RWPE1 (cell line): ENCODE data around the gene CA4.
"Not testable (repeated sequence)": the region's sequence is repeated elsewhere in the genome, so short reads cannot be mapped to it uniquely, and the experiment has no call there.

Experiments used
- CTCF ChIA-PET: fragments of 350-600 bp; sonication (Branson Sonifier 250); formaldehyde crosslinking; extraction: SDS; loops from one replicate; lab custom pipeline; 2021; lab: Yijun Ruan, JAX
- POLR2A ChIA-PET: fragments of 400-600 bp; formaldehyde crosslinking; extraction: SDS; loops from one replicate; lab custom pipeline; 2020; ENCODE audit warnings: antibody characterized with exemption; ENCODE audit not compliant: low non-redundant PET; lab: Yijun Ruan, JAX
- DNase-seq: peaks from one replicate; pipeline ENCODE4 v3.0.0; 2012; ENCODE audit warnings: low spot score
- H3K27ac ChIP-seq: fragments of 450-650 bp; 2 replicates; pipeline ENCODE4 v1.5.1; 2017
- CTCF ChIP-seq: fragments of 450-650 bp; conservative IDR thresholded peaks from 2 replicates; pipeline ENCODE4 v1.5.1; 2017; ENCODE audit warnings: low read depth, mild to moderate bottlenecking

CA4 gene

GRCh38 chr17:60108712-60109111 is 41.1 kb upstream of the CA4 start:
- no peak for TF ChIP-seq CTCF
- ChIA-PET POLR2A (no interaction called here), CTCF (no interaction called here)

GRCh38 chr17:60109161-60109560 is 40.6 kb upstream of the CA4 start:
- POLR2A ChIA-PET: no interaction called here
- no peak overlapping the region for H3K27ac ChIP-seq
- no peak for DNase-seq
- TF ChIP-seq CTCF: no peak
- CTCF ChIA-PET: no interaction called here

More at GRCh38 chr17:60108712-60109111, 41.1 kb upstream of the CA4 start:
- no peak overlapping the region for H3K27ac ChIP-seq
- no peak for DNase-seq

- TF ChIP-seq CTCF: no peak
- ChIA-PET POLR2A (no interaction called here), CTCF (interaction anchor here (1.3 kb wide), 1 partner anchor 29 kb away, joined by 3 read pairs; no protein-coding TSS in a partner anchor)
- no peak for DNase-seq
- no peak overlapping the region for H3K27ac ChIP-seq
Observed at GRCh38 chr17:60110586-60110985, 39.2 kb upstream of the CA4 start.

GRCh38 chr17:60111661-60112060 is 38.1 kb upstream of the CA4 start:
- H3K27ac ChIP-seq, DNase-seq, POLR2A ChIA-PET, CTCF ChIA-PET: not testable (repeated sequence)

GRCh38 chr17:60115364-60115763 is 34.4 kb upstream of the CA4 start:
- POLR2A ChIA-PET, DNase-seq, H3K27ac ChIP-seq, CTCF ChIA-PET: not testable (repeated sequence)

- CTCF ChIA-PET, POLR2A ChIA-PET, H3K27ac ChIP-seq, DNase-seq: not testable (repeated sequence)
Observed at GRCh38 chr17:60116196-60116595, 33.6 kb upstream of the CA4 start.

- not testable (repeated sequence) for H3K27ac ChIP-seq
Observed at GRCh38 chr17:60119162-60119561, 30.6 kb upstream of the CA4 start.

GRCh38 chr17:60119807-60120748 is 29.7 kb upstream of the CA4 start:
- CTCF ChIA-PET: not testable (repeated sequence)

More at GRCh38 chr17:60119162-60119561, 30.6 kb upstream of the CA4 start:
- POLR2A ChIA-PET, CTCF ChIA-PET, DNase-seq: not testable (repeated sequence)

More at GRCh38 chr17:60119807-60120748, 29.7 kb upstream of the CA4 start:
- H3K27ac ChIP-seq, POLR2A ChIA-PET, DNase-seq: not testable (repeated sequence)
